Stimulated activated CD8-positive, alpha-beta memory T cell treated with anti-CD3 and anti-CD28 coated beads, Interleukin-15, amount 100 ng/mL, for 24 hours (primary cell): ENCODE data around the gene MRPL22.
"Not testable (repeated sequence)": the region's sequence is repeated elsewhere in the genome, so short reads cannot be mapped to it uniquely, and the experiment has no call there.

Experiments
- DNase-seq: peaks from one replicate; pipeline ENCODE4 v3.0.0-alpha.2; 2020; ENCODE audit warnings: low read depth

MRPL22 gene

GRCh38 chr5:154940772-154941620 lies at the start of gene MRPL22:
MRPL22 (plus strand) TSS chr5:154941073; CDS start chr5:154941111, 38 bp downstream.
- DNase-seq: peak; percentile 87

DNA sequence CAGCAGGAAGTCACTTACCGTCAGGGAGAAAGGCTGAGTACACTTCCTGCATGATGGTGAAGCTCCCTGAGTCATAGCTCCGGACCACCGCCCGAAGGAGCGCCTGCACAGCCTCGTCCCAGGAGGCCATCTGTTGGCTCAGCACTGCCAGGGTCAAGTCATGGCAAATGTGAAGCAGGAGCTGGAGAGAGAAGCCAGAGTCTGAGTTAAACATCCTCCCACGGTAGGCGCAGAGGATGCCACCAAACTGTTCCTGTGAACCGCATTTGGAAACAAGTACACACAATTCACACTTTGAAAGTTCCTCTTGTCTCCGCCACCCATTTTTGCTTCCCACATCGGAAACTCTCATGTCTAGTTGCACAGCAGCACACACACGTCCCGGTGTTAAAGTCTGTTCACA lies 48.5 kb upstream of the MRPL22 start:
- DNase-seq: no peak

- no peak for DNase-seq
These were observed 47.5 kb upstream of the MRPL22 start for GRCh38 chr5:154893381-154893780.

- no peak for DNase-seq
These were observed 45.0 kb upstream of the MRPL22 start for GRCh38 chr5:154895606-154896561.

DNA sequence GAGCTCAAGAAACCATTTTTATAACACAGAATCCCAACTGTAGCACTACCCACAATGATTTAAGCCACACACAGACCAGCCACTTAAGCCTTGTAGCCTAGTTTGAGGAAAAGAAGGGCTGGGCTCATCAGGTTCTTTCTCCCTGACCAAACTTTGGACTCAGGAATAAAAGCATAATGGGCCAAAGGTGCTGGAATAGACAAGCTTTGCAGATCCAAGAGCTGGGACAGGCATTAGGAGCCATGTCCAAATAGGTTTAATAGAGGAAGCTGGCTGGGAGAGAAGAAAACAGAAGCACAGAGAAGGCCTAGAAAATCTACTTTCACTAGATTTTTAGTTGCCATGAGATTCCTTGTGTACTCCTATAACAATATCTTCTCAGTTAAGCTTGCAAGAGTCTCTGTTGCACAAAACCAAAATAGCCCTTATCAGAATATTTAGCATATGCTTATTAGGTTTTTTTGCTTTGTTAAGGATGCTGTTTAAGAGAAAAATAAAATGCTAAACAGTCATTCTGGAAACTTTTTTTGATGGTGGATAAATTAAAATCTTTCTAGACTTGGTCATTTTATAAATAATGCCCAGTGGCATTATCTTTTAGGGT lies 44.2 kb upstream of the MRPL22 start:
- no peak for DNase-seq

- DNase-seq: no peak
These were observed 42.7 kb upstream of the MRPL22 start for GRCh38 chr5:154898210-154898609.

DNA sequence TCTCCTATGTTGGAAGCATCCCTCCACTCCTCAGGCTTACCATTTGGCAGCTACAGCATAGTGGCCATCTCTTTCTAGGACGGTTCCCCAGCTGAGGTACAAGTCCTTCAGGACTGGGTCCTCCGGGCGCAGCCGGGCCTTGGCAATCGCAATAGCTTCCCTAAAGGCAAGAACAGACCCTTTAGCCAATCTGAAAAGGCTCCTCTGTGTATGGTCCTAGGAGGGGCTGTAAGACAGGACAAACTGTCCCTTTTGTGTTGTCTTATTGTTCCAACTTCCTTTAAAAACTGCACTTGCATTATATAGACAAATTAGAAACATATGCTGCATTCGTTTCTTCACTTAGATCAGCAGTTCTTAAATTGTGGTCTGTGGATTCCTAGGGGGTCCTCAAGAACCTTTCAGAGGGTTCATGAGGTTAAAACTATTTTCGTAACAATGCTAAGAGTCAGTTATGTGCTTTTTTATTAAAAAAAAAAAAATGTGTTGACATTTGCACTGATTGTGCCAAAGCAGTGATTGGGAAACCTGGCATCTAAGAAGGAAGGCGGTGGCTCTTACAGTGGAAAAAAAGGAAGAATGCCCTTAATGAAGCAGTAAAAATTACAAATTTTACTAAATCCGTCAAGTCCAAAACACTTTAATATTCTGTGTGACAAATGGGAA lies 41.6 kb upstream of the MRPL22 start:
- no peak for DNase-seq

DNA sequence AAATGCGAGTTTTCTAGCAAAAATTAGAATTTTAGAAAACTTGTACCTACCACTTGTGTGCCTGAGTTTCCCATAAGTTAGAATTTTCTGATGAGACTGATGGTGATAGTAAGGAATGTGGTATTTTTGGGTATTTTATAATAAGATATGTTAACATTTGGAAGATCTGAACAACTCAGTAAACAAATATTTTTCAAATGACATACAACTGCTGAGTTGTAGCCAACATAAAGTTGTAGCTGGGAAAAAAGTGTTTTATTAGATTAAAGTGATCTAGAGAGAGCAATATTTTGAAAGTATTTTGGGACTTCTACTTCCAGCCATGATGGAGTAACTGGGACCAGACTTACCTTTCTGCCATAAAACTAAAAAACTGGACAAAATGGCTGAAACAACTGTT lies 40.8 kb upstream of the MRPL22 start:
- DNase-seq: no peak

DNA sequence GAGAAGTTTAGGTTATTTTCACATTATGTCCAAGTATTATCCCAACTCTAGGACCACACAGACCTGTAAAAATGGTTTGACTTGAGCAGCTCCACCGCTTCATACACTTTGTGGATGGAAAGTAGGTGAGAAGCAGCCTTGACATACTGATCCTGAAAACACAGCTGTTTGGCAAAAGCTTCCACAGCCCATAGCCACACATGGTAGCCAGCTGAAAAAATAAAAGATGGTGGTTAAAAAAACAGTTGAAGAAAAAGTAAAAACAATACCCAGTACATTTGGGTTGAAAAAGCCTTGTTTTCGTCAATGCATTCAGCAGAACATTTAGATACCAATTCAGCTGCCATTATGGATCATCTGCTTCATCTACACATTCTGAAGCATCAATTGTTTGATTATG lies 39.6 kb upstream of the MRPL22 start:
- DNase-seq: no peak

DNA sequence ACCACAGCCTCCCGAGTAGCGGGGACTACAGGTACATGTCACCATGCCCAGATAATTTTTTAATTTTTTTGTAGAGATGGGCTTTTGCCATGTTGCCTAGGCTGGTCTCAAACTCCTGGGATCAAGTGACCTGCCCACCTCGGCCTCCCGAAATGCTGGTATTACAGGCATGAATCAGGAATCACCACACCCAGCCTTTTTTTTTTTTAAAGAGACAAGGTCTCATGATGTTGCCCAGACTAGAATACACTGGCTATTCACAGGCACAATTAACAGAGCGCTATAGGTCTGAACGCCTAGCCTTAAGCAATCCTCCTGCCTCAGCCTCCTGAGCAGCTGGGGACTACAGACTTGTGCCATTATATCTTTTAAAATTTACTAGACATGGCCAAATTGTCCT lies 39.0 kb upstream of the MRPL22 start:
- DNase-seq: no peak

- DNase-seq: not testable (repeated sequence)
These were observed 35.3 kb upstream of the MRPL22 start for GRCh38 chr5:154905601-154906000.

- no peak for DNase-seq
These were observed 24.0 kb upstream of the MRPL22 start for GRCh38 chr5:154916874-154917273.

DNA sequence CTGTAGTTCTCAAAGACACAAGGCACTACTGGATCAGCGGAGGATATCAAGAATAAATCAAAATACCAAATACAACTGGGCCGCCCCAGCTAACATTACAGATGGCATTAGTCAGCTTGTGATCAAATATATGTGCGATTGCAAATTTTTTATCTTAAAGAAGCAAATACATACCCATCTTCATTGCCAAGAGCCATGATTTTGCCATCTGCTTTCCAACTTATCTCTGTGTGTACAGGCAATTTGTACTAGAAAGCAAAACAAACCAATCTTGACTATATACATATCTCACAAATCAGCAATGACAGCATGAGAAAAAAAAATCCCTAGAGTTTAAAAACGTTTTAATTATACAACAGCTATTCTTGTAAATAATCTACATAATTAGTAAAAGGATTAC lies 23.1 kb upstream of the MRPL22 start:
- DNase-seq: no peak

GRCh38 chr5:154923441-154924430 lies 17.1 kb upstream of the MRPL22 start:
- no peak for DNase-seq

GRCh38 chr5:154933537-154933936 lies 7.3 kb upstream of the MRPL22 start:
- no peak for DNase-seq

- DNase-seq: no peak
These were observed 6.0 kb upstream of the MRPL22 start for GRCh38 chr5:154934881-154935280.

DNA sequence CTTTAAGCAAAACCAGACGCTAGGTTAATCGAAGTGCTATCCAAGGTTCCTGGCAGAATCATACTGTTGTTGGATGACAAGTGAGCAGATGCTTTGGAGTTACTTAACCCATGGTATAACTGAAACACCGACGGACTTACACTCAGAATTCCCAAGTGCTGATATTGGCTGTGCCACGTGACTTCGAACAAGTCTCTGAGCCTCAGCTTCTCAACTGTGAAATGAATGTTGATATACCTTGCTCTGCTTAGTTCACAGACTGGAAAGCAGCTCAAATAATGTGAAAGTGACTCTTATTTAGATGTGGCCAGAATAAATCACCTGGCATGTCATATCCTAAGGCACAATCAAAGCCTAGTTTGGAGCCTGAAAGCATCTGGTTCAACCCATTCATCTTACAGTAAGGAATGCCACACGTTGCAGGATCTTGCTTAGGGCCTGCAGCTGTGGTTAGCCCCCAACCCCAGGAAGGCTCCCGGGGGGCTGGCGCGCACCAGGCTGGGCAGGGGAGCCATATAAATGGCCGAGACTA lies 3.6 kb upstream of the MRPL22 start:
- no peak for DNase-seq

- DNase-seq: peak; percentile 65
These were observed 3.0 kb upstream of the MRPL22 start, which contains the start of gene GEMIN5 for GRCh38 chr5:154937718-154938466. GEMIN5 (minus strand) TSS chr5:154938211; CDS start chr5:154938133, 78 bp downstream.

DNA sequence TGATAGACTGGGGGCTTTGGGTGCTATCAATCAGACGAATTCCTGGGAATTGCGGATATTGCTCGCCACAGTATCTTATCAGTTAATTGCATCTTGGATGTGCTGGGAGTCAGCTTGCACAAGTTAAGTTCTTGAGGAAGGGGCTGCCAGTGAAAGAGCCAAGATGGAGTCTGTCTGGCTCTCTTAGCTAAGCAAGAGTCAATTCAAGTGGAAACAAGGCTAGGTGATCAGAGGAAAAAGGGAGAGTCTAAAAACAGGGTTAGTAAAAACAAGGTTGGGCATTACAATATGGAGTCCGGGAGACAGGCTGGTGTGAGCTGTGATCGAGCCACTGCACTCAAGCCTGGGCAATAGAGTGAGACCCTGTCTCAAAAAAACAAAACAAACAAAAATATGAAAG lies 1.5 kb upstream of the MRPL22 start:
- not testable (repeated sequence) for DNase-seq

DNA sequence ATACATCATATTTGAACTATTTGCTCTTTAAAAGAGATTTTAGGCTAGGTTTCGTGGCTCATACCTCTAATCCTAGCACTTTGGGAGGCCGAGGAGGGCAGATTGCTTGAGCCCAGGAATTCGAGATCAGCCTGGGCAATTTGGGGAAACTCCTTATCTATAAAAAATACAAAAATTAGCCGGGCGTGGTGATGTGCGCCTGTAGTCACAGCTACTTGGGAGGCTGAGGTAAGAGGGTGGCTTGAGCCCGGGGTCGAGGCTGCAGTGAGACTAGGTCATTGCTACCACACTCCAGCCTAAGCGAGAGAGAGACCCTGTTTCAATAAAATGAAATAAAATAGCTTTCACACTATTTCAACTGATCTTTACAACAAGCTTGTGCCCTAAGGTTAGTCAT lies 500 bp upstream of the MRPL22 start:
- DNase-seq: no peak
